Measurements from ENCODE around the gene RPL13A.
"Not testable (repeated sequence)": the region's sequence is repeated elsewhere in the genome, so short reads cannot be mapped to it uniquely, and the experiment has no call there.

Gene RPL13A

DNA sequence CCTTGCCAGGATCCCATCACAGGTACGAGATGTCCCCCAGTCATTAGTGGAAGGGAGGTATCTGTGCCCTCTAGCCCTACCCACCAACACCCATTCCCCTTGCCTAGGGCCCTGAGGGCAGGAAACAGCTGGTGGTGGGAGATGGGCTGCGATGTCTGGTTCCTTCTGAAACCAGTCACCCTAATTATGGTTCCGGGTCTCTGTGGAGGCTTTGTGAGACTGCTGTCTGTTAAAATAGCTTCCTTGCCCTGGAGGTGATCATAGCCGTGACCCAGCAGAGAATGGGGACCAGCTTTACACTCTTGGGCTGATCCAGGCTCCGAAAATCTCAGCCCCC, 28.9 kb upstream of the RPL13A start:
- H3K36me3 ChIP-seq (ENCODE audit: control insufficient read depth in 2 of 2, insufficient read depth in 2 of 2, low read length in 2 of 2) = peaks cover 0 to 2% of the 10 kb centered on the region in 2 donors
- peaks cover 13% of the 10 kb centered on the region for H3K4me1 ChIP-seq (ENCODE audit: control insufficient read depth, insufficient read depth, low read length)
- no peaks in the 10 kb centered on the region for H3K9me3 ChIP-seq (ENCODE audit: control insufficient read depth in 2 of 2, low read length in 2 of 2)
- H3K9ac ChIP-seq (ENCODE audit: low read length in 2 of 2) = peak overlapping the region in 1 of 2 donors; percentile 29
- H3K27me3 ChIP-seq (ENCODE audit: control insufficient read depth in 1 of 2, insufficient read depth in 2 of 2, low read length in 2 of 2) = no peaks in the 10 kb centered on the region
- no peak overlapping the region for H3K27ac ChIP-seq (ENCODE audit: low read length)
- no peak overlapping the region for H3K4me3 ChIP-seq (ENCODE audit: low read length in 2 of 2)

DNA sequence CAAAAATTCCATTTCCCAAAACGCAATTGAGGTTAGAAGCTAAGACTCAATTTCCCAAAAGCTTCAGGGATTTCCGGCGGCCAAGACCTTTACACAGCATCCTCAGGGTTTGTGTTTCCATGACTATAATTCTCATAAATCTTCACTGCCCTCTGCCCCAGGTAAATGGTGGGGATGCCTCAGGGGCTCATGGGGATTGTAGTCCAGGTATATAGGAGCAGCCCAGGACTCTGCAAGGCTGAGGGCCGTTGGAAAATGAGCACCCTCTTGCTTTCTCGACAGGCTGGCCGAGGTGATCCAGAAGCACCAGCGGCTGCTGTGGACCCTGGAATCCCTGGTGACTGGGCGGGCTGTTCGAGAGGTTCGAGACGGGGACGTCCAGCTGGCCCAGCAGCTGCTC, 28.0 kb upstream of the RPL13A start:
- no peak overlapping the region for H3K9ac ChIP-seq (ENCODE audit: low read length in 2 of 2)
- H3K27me3 ChIP-seq (ENCODE audit: control insufficient read depth in 1 of 2, insufficient read depth in 2 of 2, low read length in 2 of 2) = no peaks in the 10 kb centered on the region
- no peak overlapping the region for H3K4me3 ChIP-seq (ENCODE audit: low read length in 2 of 2)
- no peaks in the 10 kb centered on the region for H3K9me3 ChIP-seq (ENCODE audit: control insufficient read depth in 2 of 2, low read length in 2 of 2)
- H3K27ac ChIP-seq (ENCODE audit: low read length) = no peak overlapping the region
- peaks cover 0 to 2% of the 10 kb centered on the region in 2 donors for H3K36me3 ChIP-seq (ENCODE audit: control insufficient read depth in 2 of 2, insufficient read depth in 2 of 2, low read length in 2 of 2)
- peaks cover 6% of the 10 kb centered on the region for H3K4me1 ChIP-seq (ENCODE audit: control insufficient read depth, insufficient read depth, low read length)

- not testable (repeated sequence) for H3K9ac ChIP-seq (ENCODE audit: low read length in 2 of 2); H3K36me3 ChIP-seq (ENCODE audit: control insufficient read depth in 2 of 2, insufficient read depth in 2 of 2, low read length in 2 of 2); H3K4me1 ChIP-seq (ENCODE audit: control insufficient read depth, insufficient read depth, low read length); H3K4me3 ChIP-seq (ENCODE audit: low read length in 2 of 2); H3K27ac ChIP-seq (ENCODE audit: low read length); H3K9me3 ChIP-seq (ENCODE audit: control insufficient read depth in 2 of 2, low read length in 2 of 2); H3K27me3 ChIP-seq (ENCODE audit: control insufficient read depth in 1 of 2, insufficient read depth in 2 of 2, low read length in 2 of 2)
Observed at GRCh38 chr19:49461130-49461529, 26.3 kb upstream of the RPL13A start.

DNA sequence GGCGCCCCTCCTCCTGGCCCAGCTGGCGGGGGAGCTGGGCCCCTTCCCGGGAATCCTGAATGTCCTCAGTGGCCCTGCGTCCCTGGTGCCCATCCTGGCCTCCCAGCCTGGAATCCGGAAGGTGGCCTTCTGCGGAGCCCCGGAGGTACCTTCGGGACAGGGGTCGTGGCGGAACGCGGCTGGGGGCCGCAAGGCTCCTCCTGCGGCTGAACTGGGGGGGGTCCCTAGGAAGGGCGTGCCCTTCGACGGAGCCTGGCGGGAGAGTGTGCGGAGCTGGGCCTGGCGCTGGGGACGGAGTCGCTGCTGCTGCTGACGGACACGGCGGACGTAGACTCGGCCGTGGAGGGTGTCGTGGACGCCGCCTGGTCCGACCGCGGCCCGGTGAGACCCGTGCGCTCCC, 25.8 kb upstream of the RPL13A start:
- Histone ChIP-seq H3K4me1 (ENCODE audit: control insufficient read depth, insufficient read depth, low read length) (peaks cover 4% of the 10 kb centered on the region), H3K9ac (ENCODE audit: low read length in 2 of 2) (no peak overlapping the region), H3K36me3 (ENCODE audit: control insufficient read depth in 2 of 2, insufficient read depth in 2 of 2, low read length in 2 of 2) (peaks cover 0 to 2% of the 10 kb centered on the region in 2 donors), H3K27ac (ENCODE audit: low read length) (no peak overlapping the region), H3K27me3 (ENCODE audit: control insufficient read depth in 1 of 2, insufficient read depth in 2 of 2, low read length in 2 of 2) (no peaks in the 10 kb centered on the region), H3K4me3 (ENCODE audit: low read length in 2 of 2) (no peak overlapping the region), H3K9me3 (ENCODE audit: control insufficient read depth in 2 of 2, low read length in 2 of 2) (no peaks in the 10 kb centered on the region)

DNA sequence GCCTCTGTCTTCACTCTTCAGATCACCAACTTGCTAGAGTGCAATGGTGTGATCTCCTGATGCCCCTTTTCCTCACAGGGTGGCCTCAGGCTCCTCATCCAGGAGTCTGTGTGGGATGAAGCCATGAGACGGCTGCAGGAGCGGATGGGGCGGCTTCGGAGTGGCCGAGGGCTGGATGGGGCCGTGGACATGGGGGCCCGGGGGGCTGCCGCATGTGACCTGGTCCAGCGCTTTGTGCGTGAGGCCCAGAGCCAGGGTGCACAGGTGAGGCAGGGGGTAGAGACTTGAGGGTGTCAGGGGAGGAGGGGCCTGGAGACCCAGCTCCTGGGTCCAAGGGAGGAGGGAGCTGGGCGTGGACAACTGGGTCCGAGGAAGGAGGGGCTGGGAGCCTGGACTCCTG, 24.9 kb upstream of the RPL13A start:
- Histone ChIP-seq H3K4me1 (ENCODE audit: control insufficient read depth, insufficient read depth, low read length) (peaks cover 4% of the 10 kb centered on the region), H3K9me3 (ENCODE audit: control insufficient read depth in 2 of 2, low read length in 2 of 2) (no peaks in the 10 kb centered on the region), H3K36me3 (ENCODE audit: control insufficient read depth in 2 of 2, insufficient read depth in 2 of 2, low read length in 2 of 2) (peaks cover 0 to 2% of the 10 kb centered on the region in 2 donors), H3K27me3 (ENCODE audit: control insufficient read depth in 1 of 2, insufficient read depth in 2 of 2, low read length in 2 of 2) (no peaks in the 10 kb centered on the region), H3K9ac (ENCODE audit: low read length in 2 of 2) (no peak overlapping the region), H3K4me3 (ENCODE audit: low read length in 2 of 2) (no peak overlapping the region), H3K27ac (ENCODE audit: low read length) (no peak overlapping the region)

DNA sequence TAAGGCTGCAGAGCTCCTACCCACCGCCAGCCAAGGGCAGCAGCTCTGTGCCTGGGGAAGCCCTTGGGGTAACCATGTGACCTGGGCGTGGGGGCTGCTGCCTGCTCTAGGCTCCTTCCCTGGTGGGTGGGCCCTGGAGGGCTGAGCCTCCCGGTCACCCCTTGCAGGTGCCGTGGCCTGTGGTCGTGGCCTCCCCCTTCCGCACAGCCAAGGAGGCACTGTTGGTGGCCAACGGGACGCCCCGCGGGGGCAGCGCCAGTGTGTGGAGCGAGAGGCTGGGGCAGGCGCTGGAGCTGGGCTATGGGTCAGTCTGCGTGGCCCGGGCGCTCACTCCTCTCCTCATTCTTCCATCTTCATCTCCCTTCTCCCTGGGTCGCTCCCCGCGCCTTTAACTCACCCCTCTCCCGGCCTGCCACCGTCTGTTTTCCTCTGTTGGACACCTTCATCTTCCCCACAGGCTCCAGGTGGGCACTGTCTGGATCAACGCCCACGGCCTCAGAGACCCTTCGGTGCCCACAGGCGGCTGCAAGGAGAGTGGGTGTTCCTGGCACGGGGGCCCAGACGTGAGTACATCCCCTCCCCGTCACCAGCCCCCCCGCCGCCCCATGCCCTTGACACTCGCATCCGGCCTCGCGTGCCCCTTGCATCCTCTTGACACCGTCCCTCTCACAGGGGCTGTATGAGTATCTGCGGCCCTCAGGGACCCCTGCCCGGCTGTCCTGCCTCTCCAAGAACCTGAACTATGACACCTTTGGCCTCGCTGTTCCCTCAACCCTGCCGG, 23.3 kb upstream of the RPL13A start:
- peaks cover 0 to 2% of the 10 kb centered on the region in 2 donors for H3K36me3 ChIP-seq (ENCODE audit: control insufficient read depth in 2 of 2, insufficient read depth in 2 of 2, low read length in 2 of 2)
- H3K4me1 ChIP-seq (ENCODE audit: control insufficient read depth, insufficient read depth, low read length) = peaks cover 3% of the 10 kb centered on the region
- H3K9me3 ChIP-seq (ENCODE audit: control insufficient read depth in 2 of 2, low read length in 2 of 2) = no peaks in the 10 kb centered on the region
- no peak overlapping the region for H3K27ac ChIP-seq (ENCODE audit: low read length)
- H3K9ac ChIP-seq (ENCODE audit: low read length in 2 of 2) = no peak overlapping the region
- H3K4me3 ChIP-seq (ENCODE audit: low read length in 2 of 2) = no peak overlapping the region
- no peaks in the 10 kb centered on the region for H3K27me3 ChIP-seq (ENCODE audit: control insufficient read depth in 1 of 2, insufficient read depth in 2 of 2, low read length in 2 of 2)

GRCh38 chr19:49465371-49465770, 22.0 kb upstream of the RPL13A start:
- no peak overlapping the region for H3K9ac ChIP-seq (ENCODE audit: low read length in 2 of 2)
- H3K27me3 ChIP-seq (ENCODE audit: control insufficient read depth in 1 of 2, insufficient read depth in 2 of 2, low read length in 2 of 2) = no peaks in the 10 kb centered on the region
- H3K36me3 ChIP-seq (ENCODE audit: control insufficient read depth in 2 of 2, insufficient read depth in 2 of 2, low read length in 2 of 2) = no peaks in the 10 kb centered on the region
- H3K9me3 ChIP-seq (ENCODE audit: control insufficient read depth in 2 of 2, low read length in 2 of 2) = no peaks in the 10 kb centered on the region
- no peak overlapping the region for H3K4me3 ChIP-seq (ENCODE audit: low read length in 2 of 2)
- H3K4me1 ChIP-seq (ENCODE audit: control insufficient read depth, insufficient read depth, low read length) = peaks cover 5% of the 10 kb centered on the region
- H3K27ac ChIP-seq (ENCODE audit: low read length) = no peak overlapping the region

GRCh38 chr19:49468199-49468598, 19.2 kb upstream of the RPL13A start:
- no peaks in the 10 kb centered on the region for H3K27me3 ChIP-seq (ENCODE audit: control insufficient read depth in 1 of 2, insufficient read depth in 2 of 2, low read length in 2 of 2)
- H3K9me3 ChIP-seq (ENCODE audit: control insufficient read depth in 2 of 2, low read length in 2 of 2) = no peaks in the 10 kb centered on the region
- peaks cover 5% of the 10 kb centered on the region for H3K4me1 ChIP-seq (ENCODE audit: control insufficient read depth, insufficient read depth, low read length)
- H3K9ac ChIP-seq (ENCODE audit: low read length in 2 of 2) = no peak overlapping the region
- no peak overlapping the region for H3K4me3 ChIP-seq (ENCODE audit: low read length in 2 of 2)
- H3K27ac ChIP-seq (ENCODE audit: low read length) = peak overlapping the region; percentile 6
- no peaks in the 10 kb centered on the region for H3K36me3 ChIP-seq (ENCODE audit: control insufficient read depth in 2 of 2, insufficient read depth in 2 of 2, low read length in 2 of 2)

DNA sequence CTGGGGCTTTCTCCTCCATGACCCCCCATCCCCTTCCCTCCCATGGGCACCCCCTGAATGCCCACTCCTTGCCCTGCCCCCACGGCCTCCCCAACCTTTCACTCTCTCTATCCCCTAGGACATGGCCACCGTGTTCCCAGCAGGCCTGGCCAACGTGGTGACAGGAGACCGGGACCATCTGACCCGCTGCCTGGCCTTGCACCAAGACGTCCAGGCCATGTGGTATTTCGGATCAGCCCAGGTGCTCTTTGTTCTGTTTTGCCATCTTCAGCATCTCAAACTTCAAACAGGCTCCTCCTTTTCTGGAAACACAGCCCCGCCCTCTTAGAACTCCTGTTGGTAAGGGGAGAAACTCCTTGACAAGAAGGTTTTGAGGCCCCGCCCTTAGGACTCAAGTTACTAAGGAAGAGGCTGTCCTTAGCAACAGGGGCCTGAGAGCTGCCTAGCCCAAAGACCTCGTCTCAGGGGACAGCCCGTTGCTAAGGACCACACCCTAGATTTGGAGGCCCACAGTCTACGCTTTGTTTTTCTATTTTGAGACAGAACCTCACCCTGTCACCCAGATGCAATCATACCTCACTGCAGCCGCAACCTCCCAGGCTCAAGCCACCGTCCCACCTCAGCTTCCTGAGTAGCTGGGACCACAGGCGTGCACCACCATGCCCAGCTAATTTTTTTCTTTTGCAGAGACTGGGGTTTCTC, 18.5 kb upstream of the RPL13A start:
- no peaks in the 10 kb centered on the region for H3K27me3 ChIP-seq (ENCODE audit: control insufficient read depth in 1 of 2, insufficient read depth in 2 of 2, low read length in 2 of 2)
- no peak overlapping the region for H3K4me3 ChIP-seq (ENCODE audit: low read length in 2 of 2)
- no peaks in the 10 kb centered on the region for H3K9me3 ChIP-seq (ENCODE audit: control insufficient read depth in 2 of 2, low read length in 2 of 2)
- H3K9ac ChIP-seq (ENCODE audit: low read length in 2 of 2) = no peak overlapping the region
- peaks cover 10% of the 10 kb centered on the region for H3K4me1 ChIP-seq (ENCODE audit: control insufficient read depth, insufficient read depth, low read length)
- no peaks in the 10 kb centered on the region for H3K36me3 ChIP-seq (ENCODE audit: control insufficient read depth in 2 of 2, insufficient read depth in 2 of 2, low read length in 2 of 2)
- H3K27ac ChIP-seq (ENCODE audit: low read length) = peak overlapping the region; percentile 6

- no peak overlapping the region for H3K27ac ChIP-seq (ENCODE audit: low read length)
- no peak overlapping the region for H3K4me3 ChIP-seq (ENCODE audit: low read length in 2 of 2)
- no peaks in the 10 kb centered on the region for H3K36me3 ChIP-seq (ENCODE audit: control insufficient read depth in 2 of 2, insufficient read depth in 2 of 2, low read length in 2 of 2)
- H3K4me1 ChIP-seq (ENCODE audit: control insufficient read depth, insufficient read depth, low read length) = peaks cover 17% of the 10 kb centered on the region
- no peaks in the 10 kb centered on the region for H3K27me3 ChIP-seq (ENCODE audit: control insufficient read depth in 1 of 2, insufficient read depth in 2 of 2, low read length in 2 of 2)
- H3K9ac ChIP-seq (ENCODE audit: low read length in 2 of 2) = no peak overlapping the region
- no peaks in the 10 kb centered on the region for H3K9me3 ChIP-seq (ENCODE audit: control insufficient read depth in 2 of 2, low read length in 2 of 2)
Observed at GRCh38 chr19:49469828-49470614, 17.4 kb upstream of the RPL13A start.
